Muscle layer of duodenum (tissue), 2 donors: Measurements from ENCODE around the gene FBXL19.

Experiments used
- H3K27ac ChIP-seq: one replicate; pipeline ENCODE4 v1.7.0; 2013; ENCODE audit warnings: mild to moderate bottlenecking, low read length
- H3K27me3 ChIP-seq: one replicate; pipeline ENCODE4 v1.7.0; 2013; ENCODE audit warnings: low read depth, mild to moderate bottlenecking, control low read depth, low read length
- H3K36me3 ChIP-seq, 2 donors: one replicate each; pipeline ENCODE4 v1.7.0; 2013; ENCODE audit warnings: low read length in 2 of 2, control low read depth in 1 of 2, mild to moderate bottlenecking in 1 of 2; ENCODE audit not compliant: insufficient read depth in 2 of 2, control insufficient read depth in 1 of 2
- H3K4me1 ChIP-seq, 2 donors: one replicate each; pipeline ENCODE4 v1.7.0; 2013; ENCODE audit warnings: low read length in 2 of 2, mild to moderate bottlenecking in 2 of 2, control low read depth in 1 of 2, moderate library complexity in 1 of 2; ENCODE audit not compliant: insufficient read depth in 2 of 2, control insufficient read depth in 1 of 2
- H3K4me3 ChIP-seq, 2 donors: one replicate each; pipeline ENCODE4 v1.7.0; 2013; ENCODE audit warnings: low read length in 2 of 2, low read depth in 1 of 2, mild to moderate bottlenecking in 1 of 2
- H3K9me3 ChIP-seq, 2 donors: one replicate each; pipeline ENCODE4 v1.7.0; 2013; ENCODE audit warnings: low read length in 2 of 2, control low read depth in 1 of 2, mild to moderate bottlenecking in 1 of 2; ENCODE audit not compliant: control insufficient read depth in 1 of 2
- donor health status: healthy.

FBXL19 gene

GRCh38 chr16:30958175-30959079 is 35.1 kb downstream of the FBXL19 start:
- Histone ChIP-seq H3K27ac (no peak overlapping the region), H3K36me3 (peaks cover 30 to 43% of the 10 kb centered on the region in 2 donors), H3K4me1 (peaks cover 0 to 35% of the 10 kb centered on the region in 2 donors), H3K27me3 (no peaks in the 10 kb centered on the region), H3K4me3 (peak overlapping the region; percentile 64 to 70), H3K9me3 (no peaks in the 10 kb centered on the region)

GRCh38 chr16:30961384-30961783 is 38.0 kb downstream of the FBXL19 start:
- Histone ChIP-seq H3K27me3 (no peaks in the 10 kb centered on the region), H3K4me3 (no peak overlapping the region), H3K4me1 (peaks cover 0 to 24% of the 10 kb centered on the region in 2 donors), H3K36me3 (peaks cover 45 to 73% of the 10 kb centered on the region in 2 donors), H3K9me3 (no peaks in the 10 kb centered on the region), H3K27ac (no peak overlapping the region)

GRCh38 chr16:30963925-30964511 is 40.6 kb downstream of the FBXL19 start:
- no peak overlapping the region for H3K27ac ChIP-seq
- H3K9me3 ChIP-seq, result no peaks in the 10 kb centered on the region
- H3K4me1 ChIP-seq, result peaks cover 0 to 12% of the 10 kb centered on the region in 2 donors
- H3K36me3 ChIP-seq, result peaks cover 54 to 89% of the 10 kb centered on the region in 2 donors
- no peak overlapping the region for H3K4me3 ChIP-seq
- no peaks in the 10 kb centered on the region for H3K27me3 ChIP-seq

GRCh38 chr16:30964574-30965226 is 41.3 kb downstream of the FBXL19 start:
- no peak overlapping the region for H3K4me3 ChIP-seq
- H3K9me3 ChIP-seq, result no peaks in the 10 kb centered on the region
- no peaks in the 10 kb centered on the region for H3K27me3 ChIP-seq
- peaks cover 0 to 5% of the 10 kb centered on the region in 2 donors for H3K4me1 ChIP-seq
- H3K36me3 ChIP-seq, result peaks cover 59 to 89% of the 10 kb centered on the region in 2 donors
- H3K27ac ChIP-seq, result no peak overlapping the region

- peaks cover 54 to 88% of the 10 kb centered on the region in 2 donors for H3K36me3 ChIP-seq
- no peaks in the 10 kb centered on the region for H3K27me3 ChIP-seq
- no peaks in the 10 kb centered on the region for H3K4me1 ChIP-seq
- H3K4me3 ChIP-seq, result no peak overlapping the region
- no peak overlapping the region for H3K27ac ChIP-seq
- H3K9me3 ChIP-seq, result no peaks in the 10 kb centered on the region
These were observed 42.1 kb downstream of the FBXL19 start for GRCh38 chr16:30965436-30965835.

- Histone ChIP-seq H3K27ac (no peak overlapping the region), H3K4me3 (no peak overlapping the region), H3K36me3 (peaks cover 54 to 90% of the 10 kb centered on the region in 2 donors), H3K9me3 (no peaks in the 10 kb centered on the region), H3K4me1 (no peaks in the 10 kb centered on the region), H3K27me3 (no peaks in the 10 kb centered on the region)
These were observed 42.8 kb downstream of the FBXL19 start for GRCh38 chr16:30966033-30966619.

GRCh38 chr16:30967795-30968194 is 44.4 kb downstream of the FBXL19 start:
- Histone ChIP-seq H3K36me3 (peaks cover 55 to 91% of the 10 kb centered on the region in 2 donors), H3K27ac (no peak overlapping the region), H3K4me3 (no peak overlapping the region), H3K4me1 (no peaks in the 10 kb centered on the region), H3K9me3 (no peaks in the 10 kb centered on the region), H3K27me3 (no peaks in the 10 kb centered on the region)

- H3K4me1 ChIP-seq, result no peaks in the 10 kb centered on the region
- no peak overlapping the region for H3K4me3 ChIP-seq
- no peaks in the 10 kb centered on the region for H3K27me3 ChIP-seq
- peaks cover 55 to 91% of the 10 kb centered on the region in 2 donors for H3K36me3 ChIP-seq
- no peaks in the 10 kb centered on the region for H3K9me3 ChIP-seq
- no peak overlapping the region for H3K27ac ChIP-seq
These were observed 46.0 kb downstream of the FBXL19 start for GRCh38 chr16:30969246-30969842.

GRCh38 chr16:30971298-30971697 is 47.9 kb downstream of the FBXL19 start:
- no peak overlapping the region for H3K27ac ChIP-seq
- H3K9me3 ChIP-seq, result no peaks in the 10 kb centered on the region
- no peaks in the 10 kb centered on the region for H3K27me3 ChIP-seq
- H3K36me3 ChIP-seq, result peaks cover 52 to 91% of the 10 kb centered on the region in 2 donors
- H3K4me1 ChIP-seq, result no peaks in the 10 kb centered on the region
- H3K4me3 ChIP-seq, result no peak overlapping the region

GRCh38 chr16:30972872-30973271 is 49.5 kb downstream of the FBXL19 start:
- Histone ChIP-seq H3K4me3 (no peak overlapping the region), H3K9me3 (no peaks in the 10 kb centered on the region), H3K27ac (no peak overlapping the region), H3K4me1 (no peaks in the 10 kb centered on the region), H3K27me3 (no peaks in the 10 kb centered on the region), H3K36me3 (peaks cover 50 to 90% of the 10 kb centered on the region in 2 donors)
